NCI-H2227 treated with DMSO at 0.1 percent for 48 hours (cell line): ENCODE data around the gene RAB11FIP4.

Experiments used
- DNase-seq: peaks from one replicate; lab custom pipeline; 2025; lab: John Stamatoyannopoulos, UW

RAB11FIP4 gene

DNA sequence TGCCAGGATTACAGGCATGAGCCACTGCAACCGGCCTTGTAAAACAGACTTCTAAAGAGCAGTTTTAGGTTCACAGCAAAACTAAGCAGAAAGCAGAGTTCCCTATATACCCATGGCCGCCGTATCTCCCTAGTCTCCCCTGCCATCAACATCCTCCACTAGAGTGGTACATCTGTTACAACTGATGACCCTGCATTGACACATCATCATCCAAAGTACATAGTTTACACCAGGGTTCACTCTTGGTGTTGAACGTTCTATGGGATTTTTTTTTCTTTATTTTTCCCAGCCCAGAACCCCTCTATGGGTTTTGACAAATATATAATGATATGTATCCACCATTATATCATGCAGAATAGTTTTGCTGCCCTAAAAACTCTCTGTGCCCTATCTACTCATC, 155.2 kb downstream of the RAB11FIP4 start:
- no peak for DNase-seq

GRCh38 chr17:31548709-31549108, 157.2 kb downstream of the RAB11FIP4 start:
- DNase-seq = no peak

DNA sequence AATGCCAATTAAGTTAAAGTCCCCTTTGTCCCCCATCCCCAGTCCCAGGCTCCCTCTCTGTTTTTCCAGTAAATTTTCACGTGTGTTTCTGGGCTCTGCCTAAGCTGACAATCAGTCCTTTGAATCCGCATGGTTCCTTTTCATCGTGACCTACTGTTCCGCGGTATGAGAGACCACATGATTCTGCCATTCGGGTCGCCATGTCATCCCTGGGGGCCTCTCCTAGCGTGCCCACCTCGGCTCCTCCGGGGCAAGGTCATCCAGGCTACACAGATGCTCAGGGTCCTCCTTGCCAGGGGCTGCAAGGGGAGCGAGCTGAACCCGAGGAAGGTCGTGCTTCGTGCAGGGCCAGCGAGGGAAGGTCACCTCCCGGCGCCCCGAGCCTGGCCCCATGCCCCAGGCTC, 157.6 kb downstream of the RAB11FIP4 start:
- DNase-seq = no peak

DNA sequence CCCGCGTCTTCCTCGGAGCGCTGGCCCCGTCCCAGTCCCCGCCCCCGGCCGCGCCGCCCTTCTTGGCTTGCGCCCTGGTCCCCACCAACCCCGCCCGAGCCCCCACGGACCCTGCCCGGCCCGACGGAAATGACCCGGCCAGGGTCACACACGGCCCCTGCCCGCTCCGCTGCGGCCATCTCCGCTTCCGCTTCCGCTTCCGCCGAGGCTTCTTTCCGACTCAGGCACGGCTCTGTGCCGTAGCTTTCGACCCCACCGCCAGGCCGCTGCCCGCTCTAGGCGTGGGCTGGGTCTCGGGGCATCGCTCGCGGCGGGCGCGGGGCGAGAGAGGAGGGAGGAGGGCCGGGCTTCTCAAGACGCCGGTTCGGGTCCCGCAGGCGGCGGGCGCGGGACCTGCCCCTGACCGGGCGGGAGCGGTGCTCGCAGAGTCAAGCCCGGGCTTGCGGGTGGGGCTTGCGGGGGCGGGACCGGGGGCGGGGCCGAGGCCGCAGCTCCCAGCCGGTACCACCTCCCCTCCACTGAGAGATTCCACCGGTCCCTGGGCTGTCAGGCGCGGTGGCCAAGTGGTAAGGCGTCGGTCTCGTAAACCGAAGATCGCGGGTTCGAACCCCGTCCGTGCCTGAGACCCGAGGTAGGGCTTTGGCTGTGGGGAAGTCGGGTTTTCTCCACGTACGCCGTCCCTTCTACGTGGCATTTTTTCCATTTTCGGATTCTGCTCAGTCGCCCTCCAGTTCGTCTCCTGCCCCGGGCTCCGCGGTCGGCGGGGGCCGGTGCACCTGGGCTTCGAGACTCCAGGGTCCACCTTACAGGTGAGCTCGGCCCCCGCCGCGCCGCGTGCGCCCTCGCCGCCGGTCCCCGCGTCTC, 158.3 kb downstream of the RAB11FIP4 start:
- peak; percentile 85 for DNase-seq

DNA sequence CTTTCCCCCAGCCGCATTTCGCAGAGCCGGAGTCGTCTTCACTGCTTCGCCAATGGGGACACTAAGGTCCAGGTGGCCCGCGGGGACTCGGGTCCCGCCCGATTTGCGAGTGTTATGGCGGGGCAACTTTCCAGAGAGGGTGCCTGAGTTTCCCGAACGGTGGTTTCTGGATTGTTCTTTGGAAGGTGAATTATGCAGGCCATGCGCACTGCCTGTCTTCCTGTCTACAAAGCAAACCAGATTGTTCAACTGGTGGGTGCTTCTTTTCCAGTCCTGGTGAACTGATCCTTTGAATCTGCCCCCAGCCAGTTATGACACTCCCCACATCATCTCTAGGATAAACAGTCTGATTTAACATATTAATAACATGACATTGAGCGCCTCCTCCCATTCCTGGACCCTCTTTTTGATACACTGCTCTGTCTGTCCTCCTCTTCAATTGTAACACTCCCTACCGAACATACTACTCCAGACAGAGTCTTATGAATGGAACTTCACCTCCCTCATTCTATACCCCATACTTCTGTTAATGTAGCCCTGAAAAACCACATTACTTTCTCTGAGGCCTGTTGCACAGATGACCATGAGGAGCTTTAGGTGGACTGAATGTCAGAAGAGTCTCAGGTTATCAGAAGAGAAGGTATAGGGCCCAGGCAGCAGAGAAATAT, 159.0 kb downstream of the RAB11FIP4 start:
- DNase-seq = peak; percentile 49

DNA sequence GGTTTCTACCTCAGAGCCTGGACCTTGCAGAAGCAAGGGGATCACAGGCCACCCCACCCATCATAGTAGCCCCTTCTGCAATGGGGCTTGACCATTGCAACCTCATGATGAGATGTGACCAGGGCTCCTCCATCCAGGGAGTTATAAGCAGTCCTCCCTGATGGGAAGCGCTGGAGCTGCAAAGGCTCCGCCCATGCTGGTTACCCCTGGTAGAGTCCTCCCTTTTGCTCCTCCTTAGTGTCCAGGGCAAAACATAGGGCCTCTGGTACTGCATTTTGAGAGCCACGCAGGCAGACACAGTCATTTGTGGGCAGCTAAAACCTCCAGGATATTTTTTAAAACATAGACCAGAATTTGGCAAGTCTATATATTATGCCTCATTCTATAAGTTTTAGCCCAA, 161.1 kb downstream of the RAB11FIP4 start:
- no peak for DNase-seq

DNA sequence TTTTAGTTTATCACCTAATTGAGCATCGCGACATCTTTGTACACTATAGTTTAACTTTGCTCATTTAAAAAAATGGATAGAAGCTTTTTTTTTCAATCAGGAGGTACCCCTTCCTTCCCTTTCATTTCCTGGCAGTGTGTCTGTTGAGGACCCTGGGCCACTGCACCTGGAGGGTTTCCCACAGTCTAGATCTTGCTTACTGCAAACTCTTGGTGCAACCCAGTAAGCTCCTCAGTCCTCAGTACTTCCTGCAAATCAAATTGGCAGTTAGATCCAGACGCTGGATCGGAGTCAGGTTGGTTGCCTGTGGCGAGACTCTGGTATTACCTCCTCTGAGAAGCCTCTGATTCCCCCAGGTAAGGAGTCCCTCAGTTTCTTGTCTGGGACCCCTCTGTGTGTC, 162.0 kb downstream of the RAB11FIP4 start:
- DNase-seq = no peak

GRCh38 chr17:31554930-31555329, 163.5 kb downstream of the RAB11FIP4 start:
- no peak for DNase-seq

- DNase-seq = no peak
These were observed 165.6 kb downstream of the RAB11FIP4 start for GRCh38 chr17:31556969-31557645.

DNA sequence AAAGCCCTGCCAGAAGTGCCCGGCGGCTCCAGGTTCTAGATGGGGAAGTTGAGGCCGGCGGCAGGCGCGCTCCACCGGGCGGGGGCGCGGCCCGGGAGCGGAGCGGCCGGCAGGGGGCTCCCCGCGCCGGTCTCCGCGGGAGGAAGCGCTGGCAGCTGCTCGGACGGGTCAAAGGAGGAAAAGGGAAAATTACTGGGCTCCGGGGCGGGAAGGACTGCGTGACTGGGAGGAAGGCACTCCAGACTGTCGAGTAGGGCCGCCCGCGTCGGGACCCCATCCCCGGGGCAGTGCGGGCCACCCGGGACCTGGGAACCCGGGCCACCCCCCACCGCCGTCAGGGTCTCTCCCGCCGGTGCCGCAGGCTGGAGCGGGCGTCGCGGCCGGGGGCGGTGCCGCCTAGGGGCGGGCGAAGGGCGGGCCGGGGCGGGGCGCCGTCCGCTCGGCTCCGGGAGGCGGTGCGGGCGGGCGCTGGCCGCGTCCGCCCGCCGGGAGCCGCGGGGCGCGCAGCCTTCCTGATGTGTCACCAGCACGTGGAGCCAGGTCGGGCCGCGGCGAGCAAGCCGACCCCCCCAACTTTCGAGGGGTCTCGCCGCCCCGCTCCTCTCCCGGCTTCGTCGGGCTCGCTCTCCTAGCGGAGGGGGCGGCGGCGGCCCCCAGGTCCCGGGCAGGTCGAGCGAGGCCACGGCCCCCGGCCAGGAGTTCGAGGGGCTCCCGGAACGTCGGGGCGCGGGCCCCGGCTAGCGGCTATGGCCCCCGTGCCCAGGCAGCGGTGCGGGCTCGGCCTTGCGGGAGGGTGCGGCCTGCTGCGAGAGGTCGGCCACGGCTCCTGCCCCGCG, 167.5 kb downstream of the RAB11FIP4 start:
- peak; percentile 48 for DNase-seq

DNA sequence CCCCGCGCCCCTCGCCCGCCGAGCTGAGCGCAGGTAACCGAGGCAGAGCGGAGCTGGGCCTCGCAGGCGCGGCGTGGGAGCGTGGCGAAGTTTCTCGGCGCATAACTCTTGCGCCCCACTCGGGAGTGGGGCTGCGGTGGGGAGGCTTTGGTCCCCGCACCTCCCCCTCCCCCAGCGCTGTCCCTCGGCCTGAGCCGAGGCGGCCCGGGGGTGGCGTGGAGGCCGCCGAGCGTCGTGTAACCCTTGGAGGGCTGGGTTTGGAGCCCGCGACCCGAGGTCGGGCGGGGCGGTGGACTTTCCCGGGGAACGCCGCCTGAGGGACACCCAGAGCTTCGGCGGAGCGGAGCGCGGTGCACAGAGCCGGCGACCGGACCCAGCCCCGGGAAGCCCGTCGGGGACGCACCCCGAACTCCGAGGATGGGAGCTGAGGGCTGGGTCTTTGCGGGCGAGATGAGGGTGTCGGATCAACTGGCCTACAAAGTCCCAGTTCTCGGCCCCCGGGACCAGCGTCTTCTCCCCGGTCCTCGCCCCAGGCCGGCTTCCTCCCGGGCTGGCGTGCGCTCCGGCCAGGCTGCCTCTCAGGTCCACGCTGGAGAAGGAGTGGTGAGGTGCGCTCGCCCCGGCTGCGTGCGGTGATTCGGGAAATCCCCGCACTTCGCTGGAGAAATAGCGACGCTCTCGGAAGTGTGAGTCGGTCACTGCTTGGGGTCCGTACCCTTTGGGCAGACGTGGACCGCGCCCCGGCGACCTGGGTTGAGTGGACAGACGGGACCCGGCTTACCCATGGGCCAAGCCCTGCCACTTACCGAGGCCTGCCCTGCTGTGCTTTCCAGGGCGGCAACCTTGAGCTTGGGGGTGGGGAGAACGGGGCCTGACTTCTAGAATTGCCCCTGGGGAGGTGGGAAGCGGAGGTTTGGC, 168.4 kb downstream of the RAB11FIP4 start:
- no peak for DNase-seq

DNA sequence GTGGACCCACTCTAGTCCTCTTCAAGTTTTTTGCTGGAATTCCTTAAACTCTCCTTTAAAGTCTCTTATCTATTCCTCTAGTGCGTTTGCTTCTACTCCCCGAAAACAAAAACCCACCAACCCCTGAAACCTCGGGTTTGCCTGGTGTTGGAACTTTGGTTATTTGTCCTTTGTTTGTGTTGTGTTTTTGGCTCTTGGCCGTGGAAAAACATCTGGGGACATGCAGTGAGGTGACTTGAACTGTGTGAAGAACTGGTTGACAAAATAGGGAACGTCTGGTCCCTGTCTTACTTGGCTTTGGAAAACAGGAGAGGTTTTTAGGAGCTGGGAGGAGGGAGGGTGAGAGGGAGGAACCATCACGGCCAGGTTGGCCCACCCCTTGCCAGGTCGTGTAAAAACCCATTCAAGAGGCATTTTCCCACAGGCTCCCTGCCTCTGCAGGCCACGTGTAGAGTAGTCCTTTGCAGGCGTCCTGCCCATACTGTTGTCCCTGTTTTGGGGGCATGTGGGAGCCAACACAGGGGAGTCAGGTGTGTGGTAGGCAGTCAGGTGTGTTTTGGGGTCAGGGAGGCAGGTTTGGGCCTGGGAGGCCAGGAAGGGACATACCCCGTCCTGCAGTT, 169.3 kb downstream of the RAB11FIP4 start:
- no peak for DNase-seq

DNA sequence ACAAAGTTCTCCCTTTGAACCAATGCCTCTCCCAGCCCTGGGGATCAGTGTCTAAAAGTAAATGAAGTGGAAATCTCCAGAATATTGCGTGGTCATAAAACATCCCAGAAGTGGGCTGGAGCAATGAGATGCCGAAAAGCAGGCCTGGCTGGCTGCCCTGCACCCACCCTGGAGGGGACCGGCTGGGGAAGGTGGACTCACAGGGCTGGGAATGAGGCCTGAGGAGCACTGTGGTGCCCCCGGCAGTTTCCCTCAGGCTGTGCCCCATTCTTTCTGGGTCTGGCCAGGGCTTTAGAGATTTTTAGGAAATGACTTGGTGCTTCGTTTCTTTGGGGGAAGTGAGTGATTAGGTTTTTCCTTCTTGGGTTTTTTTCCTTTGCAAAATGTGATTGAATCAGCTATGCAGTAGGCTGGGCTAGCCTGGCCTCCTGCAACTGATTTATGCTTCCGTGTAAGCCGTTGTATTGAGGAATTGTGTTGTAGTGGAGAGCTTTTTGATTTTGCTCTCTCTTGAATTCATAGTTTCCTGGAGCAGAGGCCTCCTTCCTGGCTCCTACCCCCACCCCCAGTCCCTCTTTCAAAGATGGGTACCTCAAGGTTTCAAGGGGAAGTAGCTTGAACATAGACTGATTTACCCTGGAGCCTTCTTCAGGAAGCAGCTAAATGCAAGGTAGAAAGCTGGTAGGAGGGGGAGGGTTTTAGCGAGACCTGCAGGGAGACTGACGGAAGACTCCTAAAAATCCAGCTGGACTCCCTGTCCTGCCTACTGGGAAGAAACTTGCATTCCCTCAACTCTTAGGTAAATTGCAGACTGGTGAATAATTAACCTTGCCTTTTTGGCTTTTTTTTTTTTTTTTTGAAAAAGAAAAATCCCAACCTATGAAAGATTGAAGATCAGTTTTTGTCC, 170.2 kb downstream of the RAB11FIP4 start:
- DNase-seq = no peak

GRCh38 chr17:31562376-31562840, 170.9 kb downstream of the RAB11FIP4 start:
- no peak for DNase-seq

- DNase-seq = no peak
These were observed 172.8 kb downstream of the RAB11FIP4 start for GRCh38 chr17:31564291-31564690.

- no peak for DNase-seq
These were observed 173.4 kb downstream of the RAB11FIP4 start for GRCh38 chr17:31564883-31565301.

GRCh38 chr17:31565652-31566051, 174.2 kb downstream of the RAB11FIP4 start:
- no peak for DNase-seq

DNA sequence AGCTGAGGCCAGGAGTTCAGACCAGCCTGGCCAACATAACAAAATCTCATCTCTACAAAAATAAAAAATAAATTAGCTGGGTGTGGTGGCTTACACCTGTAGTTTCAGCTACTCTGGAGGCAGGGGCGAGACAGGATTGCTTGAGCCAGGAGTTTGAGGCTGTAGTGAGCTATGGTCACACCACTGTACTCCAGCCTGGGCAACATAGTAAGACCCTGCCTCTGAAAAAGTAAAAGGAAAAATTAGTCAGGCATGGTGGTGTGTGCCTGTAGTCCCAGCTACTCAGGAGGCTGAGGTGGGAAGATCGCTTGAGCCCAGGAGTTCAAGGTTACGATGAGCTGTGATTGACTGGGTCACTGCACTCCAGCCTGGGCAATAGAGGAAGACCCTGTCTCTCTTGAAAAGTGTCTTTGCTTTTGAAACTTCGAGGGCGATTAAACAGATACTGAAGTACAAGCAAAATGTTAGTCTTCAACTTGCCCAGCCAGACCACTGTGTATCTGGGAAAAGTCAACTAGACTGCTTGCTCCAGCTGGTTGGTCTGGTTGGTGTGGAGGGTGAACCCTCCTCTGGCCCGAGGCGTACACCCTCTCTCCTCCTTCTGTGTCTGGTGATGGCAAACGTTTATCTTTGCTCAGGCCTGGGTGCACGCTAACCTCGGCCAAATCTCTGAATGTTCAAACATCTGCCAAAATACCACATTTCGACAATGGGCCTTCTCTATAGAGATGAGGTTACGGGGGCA, 174.9 kb downstream of the RAB11FIP4 start:
- DNase-seq = no peak

GRCh38 chr17:31566992-31567373, 175.5 kb downstream of the RAB11FIP4 start:
- no peak for DNase-seq
